Inferior parietal cortex (tissue), 1 donor: ENCODE results near the gene GATAD1.
"Not testable (repeated sequence)": the region's sequence is repeated elsewhere in the genome, so short reads cannot be mapped to it uniquely, and the experiment has no call there.

ENCODE experiments used
- DNase-seq: peaks from one replicate; pipeline ENCODE4 v3.0.0-alpha.2; 2016; ENCODE audit errors: extremely low spot score

Gene GATAD1

GRCh38 chr7:92436612-92437445 lies 10.5 kb upstream of the GATAD1 start:
- no peak for DNase-seq

DNA sequence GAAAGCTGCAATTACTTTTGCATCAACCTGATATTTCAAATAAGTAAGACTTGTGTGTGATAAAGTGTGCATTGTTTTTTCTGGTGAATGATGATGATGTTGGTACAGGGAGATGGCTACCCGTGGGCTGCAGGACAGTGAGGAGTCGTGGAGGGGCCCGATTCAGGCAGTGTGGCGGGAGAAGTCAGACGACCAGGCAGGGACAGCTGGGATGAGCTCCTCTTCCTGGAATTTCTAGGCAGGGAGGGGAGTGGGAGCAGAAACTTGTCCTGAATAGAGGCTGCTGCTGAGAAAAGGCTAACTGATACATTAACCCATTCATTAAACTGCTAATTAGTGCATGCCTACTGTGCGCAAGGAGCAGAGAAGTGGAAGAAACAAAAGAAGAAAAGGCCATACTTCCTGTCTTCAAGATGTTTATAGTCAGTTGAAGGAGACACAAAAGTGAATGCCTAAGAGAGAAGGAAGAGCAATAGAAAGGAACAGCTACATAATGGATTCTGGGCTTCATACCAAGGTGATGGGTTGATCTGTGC lies 9.3 kb upstream of the GATAD1 start:
- DNase-seq, result no peak

- not testable (repeated sequence) for DNase-seq
Measured at GRCh38 chr7:92442720-92443119, 4.6 kb upstream of the GATAD1 start.

GRCh38 chr7:92446869-92447344 lies 375 bp upstream of the GATAD1 start:
- DNase-seq, result no peak

GRCh38 chr7:92448205-92448747 lies 994 bp downstream of the GATAD1 start:
- peak; percentile 63 for DNase-seq

DNA sequence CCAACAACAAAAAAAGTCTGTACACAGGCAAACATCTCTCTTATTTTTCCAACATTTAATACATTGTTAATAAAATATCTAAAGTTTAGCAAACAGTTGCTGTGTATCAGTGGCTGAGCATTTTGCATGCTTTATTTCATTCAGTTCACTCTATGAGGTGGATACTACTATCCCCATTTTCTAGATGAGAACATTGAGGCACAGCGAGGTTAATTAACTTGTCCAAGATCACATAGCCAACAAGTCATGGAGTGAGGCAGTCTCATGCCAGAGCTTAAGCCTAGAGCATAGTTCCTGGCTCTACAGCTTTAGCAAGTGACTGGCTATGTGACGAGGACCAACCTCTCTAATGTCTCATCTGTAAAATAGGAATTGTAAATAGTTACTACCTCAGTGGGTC lies 4.4 kb downstream of the GATAD1 start:
- DNase-seq, result no peak

DNA sequence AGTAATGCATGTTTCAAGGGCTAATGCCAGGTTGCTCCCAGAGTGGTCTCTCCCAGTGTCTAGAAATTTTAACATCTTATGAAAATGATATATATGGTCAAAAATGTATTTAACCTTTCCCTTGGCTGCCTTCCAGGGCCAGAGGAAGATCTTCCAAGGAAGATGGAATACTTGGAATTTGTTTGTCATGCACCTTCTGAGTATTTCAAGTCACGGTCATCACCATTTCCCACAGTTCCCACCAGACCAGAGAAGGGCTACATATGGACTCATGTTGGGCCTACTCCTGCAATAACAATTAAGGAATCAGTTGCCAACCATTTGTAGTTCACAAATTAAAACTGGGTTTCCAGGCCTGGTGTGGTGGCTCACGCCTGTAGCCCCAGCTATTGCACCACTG lies 9.0 kb downstream of the GATAD1 start:
- no peak for DNase-seq

DNA sequence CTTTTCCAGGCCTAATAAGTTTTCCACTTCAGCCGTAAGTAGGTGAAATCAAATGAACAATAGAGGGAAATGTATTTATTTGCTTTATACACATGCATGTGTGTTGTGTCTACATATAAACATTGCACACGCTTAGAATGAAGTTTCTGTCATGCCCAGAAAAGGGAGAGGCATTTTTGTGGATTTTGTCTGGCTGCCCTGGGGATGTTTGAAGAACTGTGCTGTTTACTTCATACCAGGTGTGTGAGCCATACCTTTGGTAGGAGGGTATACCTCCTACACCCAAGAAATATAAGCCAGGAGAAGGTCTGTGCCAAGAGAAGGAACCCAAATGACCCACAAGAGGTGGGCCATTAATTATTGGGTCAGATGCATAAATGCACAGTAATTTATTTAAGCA lies 12.8 kb downstream of the GATAD1 start:
- DNase-seq, result no peak

DNA sequence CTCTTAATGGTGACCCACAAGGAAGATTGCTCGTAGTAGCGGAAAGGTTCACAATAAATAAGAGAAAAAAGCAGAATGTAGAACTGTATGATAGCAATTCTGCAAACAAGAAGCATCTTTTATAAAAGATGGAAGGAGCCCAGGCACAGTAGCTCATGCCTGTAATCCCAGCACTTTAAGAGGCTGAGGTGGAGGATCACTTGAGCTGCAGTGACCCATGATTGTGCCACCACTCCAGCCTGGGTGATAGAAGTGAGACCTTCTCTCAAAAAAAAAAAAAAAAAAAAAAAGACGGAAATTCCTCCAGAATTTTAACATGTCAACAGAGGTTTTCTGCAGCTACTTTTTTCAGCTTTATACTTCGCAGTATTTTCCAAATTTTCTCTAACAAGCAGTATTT lies 13.2 kb downstream of the GATAD1 start:
- no peak for DNase-seq

DNA sequence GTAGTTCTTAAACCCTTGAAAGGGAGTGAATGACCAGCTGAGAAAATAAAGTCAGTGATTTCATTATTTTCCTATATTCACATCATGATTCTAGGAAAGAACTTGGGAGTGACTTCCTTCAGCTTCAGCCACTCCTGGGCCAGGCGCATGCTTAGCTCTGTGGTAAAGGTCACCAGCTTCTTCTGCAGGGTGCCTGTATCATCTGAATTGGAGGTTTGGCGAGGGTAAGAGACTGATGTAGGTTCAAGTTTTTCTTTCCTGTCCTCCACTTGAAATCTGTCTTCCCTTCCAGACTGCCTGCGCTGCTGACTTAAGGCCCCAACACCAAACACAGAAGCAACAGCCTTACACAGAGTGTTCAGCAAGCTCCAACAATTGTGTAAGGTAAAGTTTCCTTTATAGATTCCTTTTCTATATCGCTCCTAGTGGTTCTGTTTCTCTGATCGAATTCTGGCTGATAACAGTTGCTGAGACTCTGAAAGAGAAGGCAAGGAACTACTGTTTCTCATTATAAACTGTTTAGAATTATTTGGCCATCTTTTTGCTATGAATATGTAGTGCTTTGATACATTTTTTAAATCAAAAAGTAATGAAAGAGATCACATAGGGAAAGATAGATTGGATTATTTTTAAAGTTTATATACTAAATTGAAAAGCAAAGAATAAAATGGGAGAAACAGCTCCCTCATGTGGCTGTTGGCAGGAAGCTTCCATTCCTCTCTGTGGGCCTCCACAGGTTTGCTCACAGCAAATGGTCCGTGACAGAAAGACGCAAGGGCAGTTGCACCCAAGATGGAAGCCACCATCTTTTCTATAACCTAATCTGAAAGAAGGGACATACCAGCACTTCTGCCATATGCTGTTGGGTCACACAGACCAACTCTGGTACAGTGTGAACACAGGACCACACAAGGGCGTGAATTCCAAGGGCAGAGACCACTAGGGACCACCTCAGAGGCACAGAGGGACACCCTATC lies 14.0 kb downstream of the GATAD1 start:
- peak; percentile 50 for DNase-seq

- no peak for DNase-seq
Measured at GRCh38 chr7:92462560-92462959, 15.3 kb downstream of the GATAD1 start.

DNA sequence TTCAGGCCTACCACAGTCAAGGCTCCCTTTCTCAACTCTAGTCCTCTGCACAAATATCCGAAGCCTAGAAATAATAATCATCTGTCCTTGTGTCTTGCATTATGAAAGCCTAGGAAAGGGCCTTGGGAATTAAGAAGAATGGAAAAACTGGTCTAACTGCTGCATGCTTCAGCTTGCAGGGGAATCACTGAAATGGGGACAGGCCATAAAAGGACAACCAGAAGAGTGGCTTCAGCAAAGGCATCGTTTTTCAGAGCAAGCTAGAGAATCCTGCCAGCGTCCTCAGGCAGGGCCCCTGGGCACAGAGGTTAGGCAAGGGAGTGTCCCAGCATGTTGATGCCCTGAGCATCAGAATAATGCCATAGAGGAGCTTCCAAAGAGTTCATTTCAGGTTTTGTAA lies 17.2 kb downstream of the GATAD1 start:
- no peak for DNase-seq

DNA sequence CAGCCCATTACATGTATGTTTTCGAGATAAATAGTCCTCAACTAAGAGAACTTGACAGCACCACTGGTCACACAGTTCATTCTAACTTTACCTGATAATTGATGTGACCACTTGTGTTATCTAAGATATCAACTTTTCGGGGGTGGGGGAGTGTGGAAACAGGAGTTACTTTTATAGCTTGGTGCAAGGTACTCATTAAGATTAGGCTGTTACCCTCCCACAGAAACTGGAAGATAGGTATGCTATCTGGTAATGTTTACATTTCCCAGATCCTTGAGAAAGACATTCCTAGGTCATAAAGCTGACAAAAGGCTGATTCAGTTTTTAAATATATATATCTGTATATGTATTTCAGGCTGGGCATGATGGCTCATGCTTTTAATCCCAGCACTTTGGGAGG lies 19.4 kb downstream of the GATAD1 start:
- DNase-seq, result no peak

DNA sequence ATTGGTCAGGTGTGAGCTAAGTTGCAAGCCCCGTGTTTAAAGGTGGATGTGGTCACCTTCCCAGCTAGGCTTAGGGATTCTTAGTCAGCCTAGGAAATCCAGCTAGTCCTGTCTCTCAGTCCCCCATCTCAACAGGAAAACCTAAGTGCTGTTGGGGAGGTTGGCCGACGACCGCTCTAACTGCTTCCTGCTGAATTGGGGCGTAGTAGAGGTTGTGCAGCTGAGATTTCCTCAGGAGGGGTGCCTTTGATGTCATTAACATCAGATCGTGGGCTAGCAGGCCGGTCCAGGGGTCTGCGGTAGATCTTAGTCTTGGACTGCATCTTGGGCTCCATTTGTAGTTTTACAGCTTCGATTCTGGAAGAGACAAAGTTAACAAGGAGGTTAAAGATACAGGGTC lies 21.3 kb downstream of the GATAD1 start:
- not testable (repeated sequence) for DNase-seq

DNA sequence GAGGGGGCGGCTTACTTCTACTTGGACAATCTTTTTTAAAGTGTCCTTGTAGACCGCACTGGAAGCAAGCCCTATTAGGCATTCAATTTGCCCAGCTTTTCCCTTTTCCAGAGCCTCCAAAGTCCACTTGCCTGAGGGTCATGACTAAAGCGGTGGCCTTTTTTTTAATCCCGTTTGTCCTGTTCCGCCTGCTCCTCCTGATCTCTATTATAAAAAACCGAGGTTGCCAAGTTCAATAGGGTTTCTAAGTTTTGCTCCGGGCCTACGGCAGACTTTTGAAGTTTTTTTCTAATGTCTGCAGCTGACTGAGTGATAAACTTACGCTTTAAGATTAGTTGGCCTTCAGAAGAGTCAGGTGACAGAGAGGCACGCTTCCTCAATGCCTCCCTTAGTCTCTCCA lies 26.7 kb downstream of the GATAD1 start:
- DNase-seq, result not testable (repeated sequence)

DNA sequence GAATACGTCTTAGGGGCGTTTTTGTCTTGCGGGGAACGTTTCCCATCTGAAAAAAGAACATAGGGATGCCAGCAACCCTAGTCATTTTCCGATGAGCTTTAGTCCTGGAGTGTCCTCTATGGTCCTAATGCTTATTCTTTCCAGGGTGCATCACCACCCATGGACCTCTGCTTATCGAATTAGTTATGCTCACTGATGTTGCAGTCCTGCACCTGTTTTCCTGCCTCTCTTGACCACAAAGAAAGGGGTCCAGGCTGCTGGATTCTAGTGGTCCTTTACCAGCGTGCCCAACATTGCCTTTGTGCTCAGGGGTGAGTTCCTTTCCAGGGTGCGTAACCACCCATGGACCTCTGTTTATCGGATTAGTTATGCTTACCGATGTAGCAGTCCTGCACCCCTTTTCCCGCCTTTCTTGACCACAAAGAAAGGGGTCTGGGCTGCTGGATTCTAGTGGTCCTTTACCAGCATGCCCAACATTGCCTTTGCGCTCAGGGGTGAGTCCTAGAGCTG lies 28.0 kb downstream of the GATAD1 start:
- not testable (repeated sequence) for DNase-seq

DNA sequence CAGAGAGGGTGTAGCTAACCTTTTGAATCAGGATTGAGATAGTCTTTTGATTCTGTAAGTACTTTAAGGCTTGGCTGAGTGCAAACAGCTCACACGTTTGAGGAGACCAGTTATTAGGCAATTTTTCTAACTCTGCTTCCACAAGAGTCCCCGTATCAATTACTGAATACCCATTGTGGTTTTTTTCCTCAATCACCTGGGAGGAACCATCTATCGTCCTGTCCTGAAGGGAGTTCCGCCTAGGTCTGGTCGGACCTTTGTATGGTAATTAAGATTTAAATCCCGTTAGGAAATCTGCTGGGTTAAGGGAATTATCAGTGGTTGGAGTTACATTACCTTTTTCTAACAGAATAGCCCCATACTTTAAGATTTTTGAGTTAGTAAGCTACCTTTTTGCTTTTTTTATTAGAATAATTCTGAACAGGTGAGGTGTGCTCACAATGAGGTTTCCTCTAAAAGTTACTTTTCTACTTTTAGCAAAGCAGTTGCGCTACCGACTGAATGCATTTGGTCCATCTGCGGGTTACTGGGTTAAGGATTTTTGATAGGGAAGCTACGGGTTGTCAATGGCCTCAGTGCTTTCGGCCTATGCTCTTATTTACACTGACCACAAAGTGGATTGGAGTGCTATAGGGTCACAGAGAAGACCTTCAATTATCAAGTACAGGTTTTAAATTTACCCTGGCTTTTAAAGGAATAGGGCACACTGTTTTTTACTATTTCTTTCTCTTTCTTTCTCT lies 28.7 kb downstream of the GATAD1 start:
- DNase-seq, result not testable (repeated sequence)

DNA sequence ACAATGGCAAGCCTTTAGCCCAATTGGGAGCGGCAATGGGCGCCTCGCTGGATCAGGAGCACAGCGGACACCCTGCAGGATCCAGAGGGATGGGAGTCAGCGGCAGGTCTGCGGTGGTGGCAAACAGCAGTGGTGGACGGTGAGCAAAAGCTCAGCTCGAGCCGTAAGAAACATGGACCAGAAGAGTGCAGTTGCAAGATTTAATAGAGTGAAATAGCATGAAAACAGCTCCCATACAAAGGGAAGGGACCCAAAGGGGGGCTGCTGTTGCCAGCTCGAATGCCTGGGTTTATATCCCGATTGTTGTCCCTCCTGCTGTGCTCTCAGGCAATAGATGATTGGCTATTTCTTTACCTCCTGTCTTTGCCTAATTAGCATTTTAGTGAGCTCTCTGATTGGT lies 30.4 kb downstream of the GATAD1 start, which contains the start of gene ERVW-1:
Gene ERVW-1 (minus strand): TSS at position 266 of the 400 bp plus-strand sequence. CDS start 7,565 bp downstream, outside the sequence.
- DNase-seq, result not testable (repeated sequence)

DNA sequence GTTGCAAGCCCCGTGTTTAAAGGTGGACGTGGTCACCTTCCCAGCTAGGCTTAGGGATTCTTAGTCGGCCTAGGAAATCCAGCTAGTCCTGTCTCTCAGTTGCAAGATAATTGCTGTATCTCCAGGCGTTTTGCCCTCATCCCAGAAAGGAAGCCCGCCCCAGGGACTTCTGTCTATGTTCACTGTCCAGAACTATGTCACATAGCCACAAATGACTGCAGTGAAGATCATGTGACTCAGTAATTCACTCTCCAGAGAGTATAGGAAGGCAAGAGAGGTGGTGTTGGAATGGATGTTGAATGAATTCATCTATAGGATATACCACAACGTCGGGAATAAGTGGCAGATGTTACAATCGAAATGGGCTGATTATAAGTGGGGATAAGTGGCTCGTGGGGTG lies 30.8 kb downstream of the GATAD1 start:
- DNase-seq, result no peak

DNA sequence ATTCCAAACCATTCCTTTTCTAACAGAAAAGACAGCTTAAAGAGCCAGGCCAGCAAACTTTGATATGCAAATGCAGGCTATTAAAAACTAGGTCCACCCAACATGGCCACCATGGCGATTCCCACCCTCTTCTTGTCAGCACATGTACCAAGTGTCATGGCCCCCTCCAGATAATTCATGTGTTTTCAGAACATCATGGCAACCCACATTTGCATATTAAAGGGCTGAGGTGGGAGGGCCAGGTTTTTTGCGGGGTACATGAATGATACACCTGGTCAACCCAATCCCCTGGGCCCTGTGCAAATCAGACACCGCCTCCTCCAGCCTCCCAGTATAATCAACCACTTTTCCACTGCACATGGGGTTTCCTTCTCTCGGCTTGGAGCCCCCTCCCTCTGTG lies 31.4 kb downstream of the GATAD1 start:
- no peak for DNase-seq

DNA sequence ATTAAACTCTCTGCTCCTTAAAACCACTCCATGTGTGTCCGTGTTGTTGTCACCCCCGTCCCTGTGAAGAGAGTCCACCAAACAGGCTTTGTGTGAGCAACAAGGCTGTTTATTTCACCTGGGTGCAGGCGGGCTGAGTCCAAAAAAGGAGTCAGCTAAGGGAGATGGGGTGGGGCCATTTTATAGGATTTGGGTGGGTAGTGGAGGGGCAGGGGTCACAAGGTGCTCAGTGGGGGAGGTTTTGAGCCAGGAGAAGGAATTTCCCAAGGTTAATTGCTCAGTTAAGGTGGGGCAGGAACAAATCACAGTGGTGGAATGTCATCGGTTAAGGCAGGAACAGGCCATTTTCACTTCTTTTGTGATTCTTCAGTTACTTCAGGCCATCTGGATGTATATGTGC lies 31.9 kb downstream of the GATAD1 start:
- not testable (repeated sequence) for DNase-seq
